Testis (tissue), 3 donors: ENCODE data around the gene NANOS2. TPM values are rescaled to one million over a fixed set of nuclear protein-coding genes. Genes with fewer than 3 reads are reported as not detected.

Experiments used
- DNase-seq: peaks from one replicate; pipeline ENCODE4 v3.0.0-alpha.2; 2019
- H3K27ac ChIP-seq, 2 donors: fragments of 200-600 bp; sonication (generic); one replicate each; pipeline ENCODE4 v1.5.1; 2019
- H3K27me3 ChIP-seq: fragments of 200-600 bp; sonication (generic); one replicate; pipeline ENCODE4 v1.5.1; 2019
- H3K36me3 ChIP-seq: fragments of 200-600 bp; sonication (generic); one replicate; pipeline ENCODE4 v1.5.1; 2017; ENCODE audit warnings: low read depth; ENCODE audit errors: missing control alignments
- H3K4me1 ChIP-seq: fragments of 200-600 bp; sonication (generic); one replicate; pipeline ENCODE4 v1.5.1; 2019
- H3K4me3 ChIP-seq, 2 donors: fragments of 200-600 bp; sonication (generic); one replicate each; pipeline ENCODE4 v1.5.1; 2017 to 2019
- H3K9me3 ChIP-seq: fragments of 200-600 bp; sonication (generic); one replicate; pipeline ENCODE4 v1.5.1; 2017
- CTCF ChIP-seq, 3 experiments: fragments of 450-650 bp in 2 of 3; fragments of 200-600 bp in 1 of 3; sonication (generic) in 1 of 3; IDR thresholded peaks; one replicate each; pipeline ENCODE4 v1.5.1; 2016 to 2019; ENCODE audit warnings: antibody characterized with exemption in 3 of 3, mild to moderate bottlenecking in 2 of 3, moderate library complexity in 1 of 3
- POLR2A ChIP-seq: fragments of 450-650 bp; IDR thresholded peaks from one replicate; pipeline ENCODE4 v1.6.1; 2017; ENCODE audit warnings: antibody characterized with exemption, mild to moderate bottlenecking, moderate library complexity
- WGBS, 2 donors: methylation state at CpG; one replicate each; pipeline ENCODE4 v1.1.5; 2018; 5-methylcytosine and 5-hydroxymethylcytosine counted together
- intact Hi-C: fragments of 100-400 bp; cut with DNase I; formaldehyde crosslinking; loops from one replicate; pipeline ENCODE4 v1.15.1; 2023; ENCODE audit warnings: low total_unique reads
- polyA plus RNA-seq: library from polyadenylated mRNA; stranded (reverse); fragments of 350-450 nt; fragmentation: Illumina TruSeq; extraction: RNeasy Lipid Tissue Mini Kit (QIAGEN cat#74804); gene quantifications from one replicate; pipeline ENCODE4 v1.2.3, GENCODE V29; 2014; ENCODE audit warnings: low read depth, low replicate concordance; ENCODE audit not compliant: insufficient read depth
- total RNA-seq, 2 donors: library from RNA; depleted of rRNA; stranded (reverse); fragments of >200 nt; gene quantifications; one replicate each; pipeline ENCODE4 v1.2.3, GENCODE V29; 2016

Gene NANOS2
- total and polyA plus RNA-seq, 3 donors from 2014 or later: 4.8 to 5.1 (median 4.8) TPM

GRCh38 chr19:45885556-45886426, 28.8 kb downstream of the NANOS2 start, which contains the start of gene IRF2BP1:
Gene IRF2BP1 (minus strand): TSS chr19:45886141. CDS start chr19:45885774, 367 bp downstream.
- TF ChIP-seq CTCF (IDR thresholded peaks at IDR 0.05) (peak in 2 of 3 experiments; percentile 1 to 38), POLR2A (no peak)
- Histone ChIP-seq H3K4me3 (peak within 1 kb of the TSS; percentile 75 to 84), H3K9me3 (no peaks in the 10 kb centered on the region), H3K27me3 (no peaks in the 10 kb centered on the region), H3K36me3 (no peaks in the 10 kb centered on the region), H3K4me1 (peaks cover 35% of the 10 kb centered on the region), H3K27ac (peak within 1 kb of the TSS; percentile 86 to 87)
- 0% methylated on average over 52 of the region's 107 CpGs; no CpG with 5 or more reads in 1 of the 2 donors for WGBS, 2 donors
- intact Hi-C loops: loop anchor here (10.0 kb wide), 1 partner anchor 111 kb away; no protein-coding TSS in a partner anchor
- peak; percentile 96 for DNase-seq

GRCh38 chr19:45884682-45885555, 29.7 kb downstream of the NANOS2 start:
- no peak for DNase-seq

GRCh38 chr19:45883881-45884681, 30.5 kb downstream of the NANOS2 start:
- H3K27me3 ChIP-seq: no peaks in the 10 kb centered on the region
- H3K36me3 ChIP-seq: no peaks in the 10 kb centered on the region
- peak overlapping the region in 1 of 2 donors; percentile 75 for H3K4me3 ChIP-seq
- intact Hi-C loops: loop anchor here (10.0 kb wide), 1 partner anchor 109 kb away; no protein-coding TSS in a partner anchor
- peaks cover 35% of the 10 kb centered on the region for H3K4me1 ChIP-seq
- no peaks in the 10 kb centered on the region for H3K9me3 ChIP-seq
- TF ChIP-seq POLR2A (no peak), CTCF (IDR thresholded peaks at IDR 0.05) (no peak)
- no peak for DNase-seq
- WGBS, 2 donors: 61 to 67% methylated on average over 34 to 42 of the region's 57 CpGs
- no peak overlapping the region for H3K27ac ChIP-seq

More at GRCh38 chr19:45884682-45885555, 29.7 kb downstream of the NANOS2 start:
- WGBS, 2 donors: 42 to 81% methylated on average over 17 to 71 of the region's 72 CpGs
- H3K4me3 ChIP-seq: peak overlapping the region; percentile 75 to 84
- no peaks in the 10 kb centered on the region for H3K36me3 ChIP-seq
- peak overlapping the region; percentile 33 to 87 for H3K27ac ChIP-seq
- H3K27me3 ChIP-seq: no peaks in the 10 kb centered on the region
- H3K4me1 ChIP-seq: peaks cover 35% of the 10 kb centered on the region
- intact Hi-C loops: loop anchor here (10.0 kb wide), 1 partner anchor 110 kb away; no protein-coding TSS in a partner anchor
- TF ChIP-seq POLR2A (no peak), CTCF (IDR thresholded peaks at IDR 0.05) (no peak)
- H3K9me3 ChIP-seq: no peaks in the 10 kb centered on the region

- Histone ChIP-seq H3K27ac (no peak overlapping the region), H3K27me3 (no peaks in the 10 kb centered on the region), H3K9me3 (no peaks in the 10 kb centered on the region), H3K4me1 (peaks cover 35% of the 10 kb centered on the region), H3K4me3 (peak overlapping the region in 1 of 2 donors; percentile 18), H3K36me3 (no peaks in the 10 kb centered on the region)
- TF ChIP-seq POLR2A (no peak), CTCF (IDR thresholded peaks at IDR 0.05) (peak in 1 of 3 experiments; percentile 19)
- DNase-seq: no peak
- intact Hi-C loops: loop anchor here (10.0 kb wide), 1 partner anchor 109 kb away; no protein-coding TSS in a partner anchor
- WGBS, 2 donors: 22 to 24% methylated on average over 5 of the region's 5 CpGs
Observed at GRCh38 chr19:45883586-45883880, 31.0 kb downstream of the NANOS2 start.
